T47D (cell line): ENCODE results near the gene ERN1.

Experiments used
- DNase-seq, 2 experiments: peaks; one replicate each; pipeline versions ENCODE4 v3.0.0 to v3.0.0-alpha.2; 2011 to 2012; ENCODE audit warnings: low read depth in 1 of 2, low spot score in 1 of 2
- JUND ChIP-seq: IDR thresholded peaks from 2 replicates; pipeline ENCODE4 v1.6.1; 2012; ENCODE audit warnings: low read depth
- in situ Hi-C: cut with HindIII; loops from 2 replicates; pipeline ENCODE4 v1.10.0; 2016; ENCODE audit warnings: low sequenced_read_pairs, low pct_unique_long_range_greater_than_20kb

ERN1 gene

DNA sequence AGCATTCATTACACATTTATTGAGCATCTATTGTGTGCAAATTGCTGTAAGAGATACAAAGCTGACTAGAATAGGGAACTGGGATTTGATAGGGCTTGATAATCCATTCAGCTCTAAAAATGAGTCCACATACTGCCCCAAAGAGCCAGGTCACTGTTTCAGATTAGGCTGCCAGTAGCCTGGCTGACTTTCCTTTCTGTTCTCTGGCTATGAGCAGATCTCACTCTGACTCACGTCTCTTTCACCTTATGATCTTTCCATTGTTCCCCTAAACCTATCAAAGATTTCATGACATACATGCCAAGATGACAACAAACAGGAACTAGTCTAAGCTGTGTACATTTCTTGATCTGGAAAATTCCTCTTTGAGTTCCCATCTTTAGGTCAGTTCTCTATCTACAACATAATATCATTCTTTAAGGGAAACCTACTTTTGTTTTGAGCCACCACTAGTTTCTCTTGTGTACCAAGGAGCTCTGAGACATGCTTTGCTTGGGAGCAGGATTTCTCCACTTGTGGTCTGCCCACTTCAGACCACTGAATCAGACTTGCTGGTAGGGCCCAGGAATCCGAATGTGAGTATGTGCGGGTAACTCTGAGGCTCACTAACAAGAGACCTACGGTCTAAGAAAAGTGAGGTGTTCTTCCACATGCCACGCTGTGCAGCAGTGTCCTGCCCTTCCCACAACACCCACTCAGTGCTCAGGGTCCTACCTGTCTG, 68.6 kb downstream of the ERN1 start:
- DNase-seq, result no peak
- TF ChIP-seq JUND, result no peak
- in situ Hi-C loops, result no loop called here

DNA sequence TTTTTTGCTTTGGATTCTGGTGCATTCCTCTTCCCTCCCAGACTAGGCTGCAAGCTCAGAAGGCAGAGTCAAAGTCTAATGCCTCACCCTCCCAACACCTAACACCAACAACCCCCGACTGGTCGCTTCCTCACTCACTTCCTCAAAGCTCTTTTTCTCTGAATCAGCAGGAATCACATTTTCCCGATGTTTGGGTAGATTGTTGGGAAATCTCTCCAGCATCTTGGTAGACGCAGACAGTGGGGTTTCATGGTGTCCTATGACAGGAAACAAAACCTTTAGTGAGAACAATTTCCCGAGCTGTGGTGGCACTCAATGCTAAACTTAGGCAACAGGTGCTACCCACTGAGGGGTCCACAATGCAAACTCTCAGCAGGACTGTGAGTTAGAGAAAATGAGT, 69.6 kb downstream of the ERN1 start:
- in situ Hi-C loops, result no loop called here
- TF ChIP-seq JUND, result no peak
- DNase-seq, result no peak

DNA sequence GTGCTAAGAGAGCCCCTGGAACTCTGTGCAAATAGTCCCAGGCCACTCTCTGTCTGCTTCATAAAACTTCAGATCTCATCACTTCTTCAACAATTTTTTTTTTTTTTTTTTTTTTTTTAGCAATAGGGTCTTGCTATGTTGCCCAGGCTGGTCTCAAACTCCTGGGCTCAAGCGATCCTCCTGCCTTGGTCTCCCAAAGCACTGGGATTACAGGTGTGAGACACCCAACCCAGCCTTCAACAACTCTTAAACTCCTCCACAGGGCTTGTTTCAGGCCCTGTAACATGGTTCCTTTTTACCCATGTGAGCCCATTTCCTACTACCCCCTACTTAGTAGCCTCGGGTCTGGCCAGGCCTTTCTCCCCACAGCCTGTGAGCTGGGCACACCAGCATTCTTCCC, 70.2 kb downstream of the ERN1 start:
- DNase-seq, result no peak
- TF ChIP-seq JUND, result no peak
- in situ Hi-C loops, result no loop called here

DNA sequence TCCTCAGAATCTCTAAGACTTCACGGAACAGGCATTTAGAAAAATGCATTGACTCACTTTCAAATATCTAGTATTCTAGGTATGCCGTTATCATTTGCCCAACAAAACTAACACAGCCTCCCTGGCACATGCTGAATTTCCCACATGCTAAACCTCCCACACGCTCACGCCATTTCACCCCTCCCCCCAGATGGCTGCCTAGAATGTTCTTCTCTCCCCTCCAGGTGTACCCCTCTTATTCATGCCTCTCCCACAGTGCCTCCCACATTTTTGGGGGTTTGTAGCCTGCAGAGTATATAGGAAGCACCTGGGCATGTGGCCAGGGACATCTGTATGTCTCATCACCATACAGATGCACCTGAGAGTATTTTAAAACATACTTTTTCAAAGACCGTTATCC, 71.3 kb downstream of the ERN1 start:
- in situ Hi-C loops, result no loop called here

DNA sequence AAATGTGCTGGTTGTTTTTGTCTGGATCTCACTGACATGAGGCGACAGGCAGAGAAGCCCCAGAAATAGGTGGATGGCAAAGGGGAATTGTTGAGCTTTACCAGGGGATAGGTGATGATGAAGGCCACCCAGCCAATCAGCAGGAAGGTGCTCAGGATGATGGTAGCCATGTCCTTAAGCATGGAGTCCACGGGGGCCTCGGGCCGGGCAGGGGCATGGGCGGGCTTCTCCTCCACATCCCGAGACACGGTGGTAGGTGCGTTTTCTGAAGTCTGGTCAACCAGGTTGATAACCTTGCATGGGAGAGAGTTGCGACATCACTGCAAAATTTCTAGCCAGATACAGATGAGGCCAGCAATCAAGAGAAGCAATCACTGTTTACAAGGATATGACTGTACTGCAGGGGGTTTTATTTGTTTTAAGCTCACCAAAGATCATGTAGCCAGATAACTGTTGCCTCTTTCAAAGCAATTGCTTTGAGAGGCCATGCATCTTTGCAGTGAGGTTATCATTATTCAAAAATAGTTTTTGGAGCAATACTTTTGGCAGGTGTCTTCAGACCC, 72.2 kb downstream of the ERN1 start:
- in situ Hi-C loops, result no loop called here
- DNase-seq, result no peak
- TF ChIP-seq JUND, result no peak

More for the DNA sequence above, 71.3 kb downstream of the ERN1 start:
- DNase-seq, result no peak
- TF ChIP-seq JUND, result no peak

DNA sequence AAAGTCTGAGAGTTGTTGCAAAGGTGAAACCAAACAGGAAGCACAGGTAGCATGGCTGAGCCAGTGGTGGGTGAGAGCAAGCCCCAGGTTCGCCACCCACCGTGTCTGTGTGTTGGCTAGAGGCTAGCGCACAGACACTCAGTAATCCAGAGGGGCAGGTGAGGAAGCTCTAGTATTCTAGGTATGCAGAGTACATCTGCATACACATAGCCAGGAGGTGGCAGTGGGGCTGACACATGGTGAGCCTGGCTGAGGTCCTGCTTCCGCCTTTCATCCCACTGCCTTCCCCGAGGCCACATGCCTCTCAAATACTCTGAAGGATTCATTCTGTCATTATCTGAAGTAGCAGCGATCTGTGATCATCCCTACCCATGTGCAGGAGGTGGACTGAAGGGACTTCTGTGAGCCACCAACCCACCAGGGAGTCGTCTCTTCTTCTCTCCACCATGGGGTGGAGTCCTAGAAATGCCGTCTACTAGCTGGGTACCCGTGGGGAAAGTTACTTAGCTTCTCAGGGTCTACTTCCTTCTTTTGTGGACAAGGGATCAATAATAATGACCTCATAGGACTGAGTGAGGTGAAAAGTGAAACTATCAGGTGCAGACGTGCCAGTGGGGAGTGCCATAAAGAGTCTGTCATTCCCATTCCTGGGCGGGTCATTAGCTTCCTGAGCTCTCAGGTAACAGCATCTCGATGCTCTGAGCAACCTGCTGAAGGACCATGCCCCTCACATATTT, 73.5 kb downstream of the ERN1 start:
- no peak for TF ChIP-seq JUND
- in situ Hi-C loops, result no loop called here
- peak; percentile 26 to 38 for DNase-seq

DNA sequence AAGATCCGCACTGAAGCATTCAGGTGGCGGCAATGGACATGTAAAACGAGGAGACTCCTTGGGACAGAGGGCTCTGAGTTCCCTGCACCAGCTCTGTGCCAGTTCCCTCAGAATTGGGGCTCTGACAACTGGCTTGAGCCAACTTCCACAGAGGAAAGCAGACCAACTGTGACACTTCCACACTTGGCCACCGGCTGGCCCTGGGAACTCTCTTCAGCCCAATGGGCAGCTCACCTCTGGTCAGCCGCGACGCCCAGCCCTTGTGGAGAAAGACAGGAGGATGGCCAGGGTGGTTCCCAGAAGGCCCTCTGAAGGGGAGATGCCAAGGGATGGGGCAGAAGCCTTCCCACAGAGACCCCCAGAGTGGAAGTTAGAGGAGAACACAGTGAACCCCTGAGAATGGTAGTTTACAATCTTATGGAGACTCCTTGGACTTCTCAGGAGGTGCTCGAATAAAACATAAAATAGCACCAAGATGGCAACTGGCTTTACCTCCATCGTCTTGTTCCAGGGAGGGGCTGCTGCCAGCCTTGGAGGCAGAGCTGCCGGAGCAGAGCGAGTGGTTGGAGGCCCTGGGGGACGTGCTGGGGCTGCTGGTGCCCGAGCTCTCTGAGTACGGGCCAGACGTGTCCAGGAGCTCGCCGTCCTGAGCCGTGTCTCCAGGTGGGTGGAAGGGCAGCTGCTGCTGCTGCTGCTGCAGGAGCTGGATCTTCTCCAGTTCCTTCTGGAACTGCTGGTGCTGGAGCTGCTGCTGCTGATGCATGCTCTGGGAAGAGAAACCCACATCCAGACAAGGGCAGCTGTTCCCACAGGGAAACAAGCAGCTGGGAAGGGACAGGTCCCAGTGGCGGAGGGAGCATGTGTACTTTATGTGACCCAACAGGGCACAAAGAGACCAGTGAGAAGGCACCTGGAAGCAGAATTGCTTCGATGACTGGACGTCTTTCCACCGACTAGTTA, 74.5 kb downstream of the ERN1 start:
- peak in 1 of 2 experiments; percentile 33 for DNase-seq
- in situ Hi-C loops, result no loop called here
- TF ChIP-seq JUND, result no peak

DNA sequence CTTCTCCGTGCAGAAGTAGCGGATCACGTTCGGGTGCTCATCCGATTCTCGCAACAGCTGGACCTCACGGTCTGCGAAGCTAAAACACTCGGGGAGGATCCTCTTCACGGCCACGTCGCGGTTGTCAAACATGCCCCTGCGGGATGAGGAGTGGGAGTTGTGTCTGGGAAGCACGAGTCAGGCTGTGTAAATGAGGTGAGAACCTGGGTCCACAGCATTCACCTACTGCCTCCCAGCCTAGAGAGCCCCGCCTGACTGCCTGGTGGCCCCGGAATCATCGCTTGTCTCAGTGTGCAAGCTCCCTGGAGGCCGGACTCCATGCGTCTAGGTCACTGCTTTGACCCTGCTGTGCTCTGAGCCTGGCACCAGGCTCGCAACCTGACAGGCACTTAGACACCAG, 75.6 kb downstream of the ERN1 start:
- DNase-seq, result no peak
- no peak for TF ChIP-seq JUND
- in situ Hi-C loops, result no loop called here

DNA sequence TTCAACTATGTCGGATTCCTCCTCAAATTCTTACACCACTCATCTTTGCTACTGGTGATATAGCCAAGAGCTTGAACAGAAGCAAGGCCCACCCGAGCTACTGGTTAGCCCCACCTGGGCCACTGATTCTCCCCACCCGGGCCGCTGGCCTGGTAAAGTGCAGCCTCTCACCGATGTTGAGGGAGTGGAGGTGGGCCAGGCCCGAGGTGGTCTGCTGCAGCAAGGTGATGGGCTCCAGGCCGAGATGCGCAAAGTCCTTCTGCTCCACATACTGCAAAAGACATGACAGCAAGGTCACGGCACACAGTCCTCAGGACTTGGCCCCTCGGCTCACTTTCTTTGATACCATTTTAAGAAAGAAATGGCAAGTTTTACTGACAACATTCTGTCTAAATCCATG, 76.8 kb downstream of the ERN1 start:
- DNase-seq, result no peak
- in situ Hi-C loops, result no loop called here
- no peak for TF ChIP-seq JUND

DNA sequence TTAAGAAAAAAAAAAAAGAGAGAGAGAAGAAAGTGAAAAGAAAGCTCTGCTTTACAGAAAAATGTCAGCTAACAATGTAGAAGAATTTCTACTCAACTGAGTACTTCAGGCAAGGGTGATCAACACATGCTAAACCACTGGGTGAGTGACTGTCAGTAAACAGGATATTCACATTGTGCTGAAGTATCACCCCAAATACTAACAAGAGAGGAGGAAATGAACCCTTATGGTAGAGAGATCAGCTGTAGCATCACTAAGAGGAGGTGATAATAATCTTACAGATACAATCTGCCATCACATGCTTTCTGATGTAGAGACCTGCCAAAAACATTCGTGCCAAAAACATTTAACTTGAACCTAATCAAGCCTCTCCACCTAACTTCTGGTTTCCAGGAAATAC, 78.8 kb downstream of the ERN1 start:
- in situ Hi-C loops, result no loop called here
- no peak for TF ChIP-seq JUND

DNA sequence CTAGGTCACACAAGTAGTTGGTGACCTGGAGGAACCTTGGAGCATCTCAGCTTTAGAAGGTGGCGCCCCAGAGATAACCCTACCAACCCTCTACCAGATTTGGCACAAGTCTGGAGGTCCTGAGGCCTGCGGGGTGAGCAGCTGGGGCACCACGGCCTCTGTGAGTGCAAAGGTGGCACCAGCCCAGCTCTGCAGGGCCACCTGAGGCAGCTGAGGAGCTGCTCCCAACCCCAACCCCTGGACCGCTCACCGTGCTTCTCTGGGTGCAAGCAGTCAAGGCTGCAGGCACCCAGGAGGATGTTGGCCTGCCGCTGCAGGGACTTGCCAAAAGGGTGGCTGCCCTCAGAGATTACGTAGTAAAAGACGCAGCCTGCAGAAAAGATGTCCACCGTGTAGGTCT, 81.1 kb downstream of the ERN1 start:
- in situ Hi-C loops, result no loop called here
- TF ChIP-seq JUND, result no peak
- no peak for DNase-seq

More for the DNA sequence above, 78.8 kb downstream of the ERN1 start:
- no peak for DNase-seq

DNA sequence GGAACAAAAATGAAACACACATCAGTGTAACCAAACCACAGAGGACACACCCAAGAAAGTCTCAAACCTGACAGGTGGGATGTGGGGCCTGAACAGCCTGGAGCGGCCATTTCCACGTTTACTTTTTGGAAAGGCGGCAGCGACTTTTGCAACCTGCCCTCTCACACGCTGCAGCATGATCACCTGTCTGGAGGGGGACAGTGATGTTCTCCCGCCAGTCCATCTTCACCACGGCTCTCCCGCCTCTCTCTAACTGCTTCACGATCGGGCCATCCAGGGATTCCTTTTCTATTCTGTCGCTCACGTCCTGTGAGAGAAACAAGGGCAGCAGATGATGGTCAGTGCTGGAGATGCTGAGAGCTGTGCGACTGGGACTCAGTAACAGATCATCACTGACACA, 84.8 kb downstream of the ERN1 start:
- in situ Hi-C loops, result no loop called here
- TF ChIP-seq JUND, result no peak
- no peak for DNase-seq
